Endothelial cell of umbilical vein (primary cell): ENCODE measurements around the gene SNX25. TPM values are rescaled to one million over a fixed set of nuclear protein-coding genes. Genes with fewer than 3 reads are reported as not detected.

ENCODE experiments used
- BruUV-seq: library from RNA; stranded (reverse); fragments of 400-500 nt; replicated peaks from 2 replicates; lab custom pipeline; 2021; lab: Mats Ljungman, UMichigan
- CTCF ChIA-PET: fragments of 300-600, 350-600 bp; sonication (Branson Sonifier 250); formaldehyde crosslinking; loops from one replicate; lab custom pipeline; 2021; ENCODE audit warnings: antibody characterized with exemption, inconsistent platforms; lab: Charles Lee
- POLR2A ChIA-PET: fragments of 300-600, 350-600 bp; sonication (Branson Sonifier 250); formaldehyde crosslinking; loops from one replicate; lab custom pipeline; 2021; ENCODE audit warnings: antibody characterized with exemption, inconsistent platforms; lab: Charles Lee
- DNase-seq: peaks from one replicate; pipeline ENCODE4 v3.0.0-alpha.2; 2011; ENCODE audit warnings: low read depth, low spot score
- FAIRE-seq: peaks from 2 replicates; lab custom pipeline; 2011; peaks lifted over from hg19 to GRCh38; lab: Jason Lieb, UNC
- H2AFZ ChIP-seq: 2 replicates; pipeline ENCODE4 v1.6.0; 2012; ENCODE audit warnings: low read depth, low read length, control low read depth, inconsistent platforms
- H3K27ac ChIP-seq: 2 replicates; pipeline ENCODE4 v1.5.1; 2011; ENCODE audit warnings: low read depth, mild to moderate bottlenecking, control low read depth, low read length, moderate library complexity; ENCODE audit not compliant: insufficient read depth
- H3K27me3 ChIP-seq, 2 experiments: 2 replicates each; pipeline versions ENCODE4 v1.6.0 to v1.6.1; 2011; ENCODE audit warnings: low read length in 2 of 2, mixed read lengths in 1 of 2; ENCODE audit not compliant: control insufficient read depth in 2 of 2, insufficient read depth in 2 of 2
- H3K36me3 ChIP-seq, 2 experiments: 2 replicates in 1 of 2; 3 replicates in 1 of 2; pipeline ENCODE4 v1.5.1; 2011; ENCODE audit warnings: low read length in 2 of 2, mild to moderate bottlenecking in 1 of 2, moderate library complexity in 1 of 2; ENCODE audit not compliant: control insufficient read depth in 2 of 2, insufficient read depth in 2 of 2; ENCODE audit errors: extremely low read depth in 1 of 2
- H3K4me1 ChIP-seq: 3 replicates; pipeline ENCODE4 v1.5.1; 2011; ENCODE audit warnings: mild to moderate bottlenecking, low read length; ENCODE audit not compliant: control insufficient read depth, insufficient read depth; ENCODE audit errors: extremely low read depth
- H3K4me2 ChIP-seq: 2 replicates; pipeline ENCODE4 v1.6.1; 2011; ENCODE audit warnings: low read length, control low read depth, mixed read lengths; ENCODE audit not compliant: insufficient read depth
- H3K4me3 ChIP-seq, 3 experiments: fragments of 200-600 bp in 1 of 3; sonication (generic), shearing (Covaris generic) in 1 of 3; replicated peaks in 1 of 3; 2 replicates each; pipeline ENCODE4 v1.5.1; 2011 to 2016; ENCODE audit warnings: control low read depth in 3 of 3, low read length in 3 of 3, mild to moderate bottlenecking in 2 of 3, inconsistent platforms in 1 of 3, low read depth in 1 of 3, moderate library complexity in 1 of 3; ENCODE audit not compliant: insufficient read depth in 1 of 3
- H3K79me2 ChIP-seq: 2 replicates; pipeline ENCODE4 v1.6.0; 2012; ENCODE audit warnings: low read length, inconsistent platforms; ENCODE audit not compliant: control insufficient read depth, insufficient read depth
- H3K9ac ChIP-seq: replicated peaks from 2 replicates; pipeline ENCODE3; 2011; ENCODE audit warnings: low read length, control low read depth; ENCODE audit not compliant: insufficient read depth; ENCODE audit errors: extremely low read depth
- H3K9me1 ChIP-seq: replicated peaks from 3 replicates; pipeline ENCODE4 v1.6.0; 2011; ENCODE audit warnings: mild to moderate bottlenecking, low read length; ENCODE audit not compliant: control insufficient read depth, insufficient read depth; ENCODE audit errors: extremely low read depth
- H3K9me3 ChIP-seq: replicated peaks from 2 replicates; pipeline ENCODE4 v1.5.1; 2012; ENCODE audit warnings: low read length, inconsistent platforms; ENCODE audit not compliant: control insufficient read depth, insufficient read depth
- H4K20me1 ChIP-seq: replicated peaks from 2 replicates; pipeline ENCODE3; 2011; ENCODE audit warnings: mild to moderate bottlenecking, low read length; ENCODE audit not compliant: control insufficient read depth, insufficient read depth; ENCODE audit errors: extremely low read depth
- EZH2 ChIP-seq: IDR thresholded peaks from 2 replicates; pipeline ENCODE4 v1.6.1; 2012; ENCODE audit warnings: borderline replicate concordance, low read depth, mild to moderate bottlenecking, moderate library complexity, low read length, inconsistent platforms; ENCODE audit not compliant: severe bottlenecking
- FOS ChIP-seq: IDR thresholded peaks from 2 replicates; pipeline ENCODE4 v1.6.1; 2011; ENCODE audit warnings: mild to moderate bottlenecking, low read length, moderate library complexity, borderline replicate concordance; ENCODE audit not compliant: insufficient read depth
- GATA2 ChIP-seq: IDR thresholded peaks from 2 replicates; pipeline ENCODE4 v1.7.0; 2011; ENCODE audit warnings: low read depth, mild to moderate bottlenecking, moderate library complexity, mixed read lengths, low read length; ENCODE audit not compliant: insufficient read length, insufficient read depth
- JUN ChIP-seq: IDR thresholded peaks from 2 replicates; pipeline ENCODE4 v1.6.1; 2011; ENCODE audit warnings: borderline replicate concordance, low read depth; ENCODE audit not compliant: insufficient read length, insufficient read depth
- MYC ChIP-seq: IDR thresholded peaks from one replicate; pipeline ENCODE4 v1.6.1; 2011; ENCODE audit warnings: mild to moderate bottlenecking, low read depth, low read length
- POLR2A ChIP-seq: IDR thresholded peaks from 2 replicates; pipeline ENCODE4 v1.6.1; 2012; ENCODE audit warnings: low read depth, mild to moderate bottlenecking, control low read depth, low read length
- POLR2AphosphoS5 ChIP-seq: IDR thresholded peaks from 2 replicates; pipeline ENCODE4 v1.6.1; 2012; ENCODE audit warnings: low read depth, mild to moderate bottlenecking, control low read depth, low read length, moderate library complexity; ENCODE audit not compliant: insufficient read depth
- dilution Hi-C: fragments of 300-500 bp; cut with MboI; formaldehyde crosslinking; loops from one replicate; pipeline ENCODE4 v1.15.0; 2019; ENCODE audit warnings: low sequenced_read_pairs; ENCODE audit not compliant: extremely low pct_ligation_motif_present
- intact Hi-C: fragments of 100-400 bp; cut with micrococcal nuclease; formaldehyde crosslinking; loops from one replicate; pipeline ENCODE4 v1.10.0; 2022
- polyA plus RNA-seq, 4 experiments: library from polyadenylated mRNA; depleted of rRNA in 3 of 4; stranded (reverse) in 3 of 4; unstranded in 1 of 4; fragments of >200 nt; gene quantifications; 2 replicates each; pipeline versions ENCODE4 v1.2.1 to v1.2.3, GENCODE V29; 2011 to 2012; ENCODE audit warnings: missing spikeins in 1 of 4
- total RNA-seq: library from RNA; stranded (reverse); gene quantifications from 2 replicates; pipeline ENCODE4 v1.2.3, GENCODE V29; 2021
- TF ChIP-seq, protein P1 (sequence below): IDR thresholded peaks from 2 replicates; pipeline ENCODE4 v1.6.1; 2011; ENCODE audit not compliant: insufficient read depth, insufficient read length
- TF ChIP-seq, protein P2 (sequence below), 2 donors: IDR thresholded peaks; 1 replicate in 1 of 2; 2 replicates in 1 of 2; pipeline ENCODE4 v1.5.1; 2011; ENCODE audit warnings: low read length in 2 of 2, mild to moderate bottlenecking in 2 of 2, moderate library complexity in 2 of 2, control low read depth in 1 of 2, inconsistent platforms in 1 of 2, low read depth in 1 of 2; ENCODE audit not compliant: insufficient read depth in 1 of 2; ENCODE audit errors: extremely low read depth in 1 of 2

Gene SNX25
- total and polyA plus RNA-seq, 2 donors (not counting 3 experiments of a cell fraction or from before 2014, with no cell fraction given), result 6.6 to 16.1 TPM

DNA sequence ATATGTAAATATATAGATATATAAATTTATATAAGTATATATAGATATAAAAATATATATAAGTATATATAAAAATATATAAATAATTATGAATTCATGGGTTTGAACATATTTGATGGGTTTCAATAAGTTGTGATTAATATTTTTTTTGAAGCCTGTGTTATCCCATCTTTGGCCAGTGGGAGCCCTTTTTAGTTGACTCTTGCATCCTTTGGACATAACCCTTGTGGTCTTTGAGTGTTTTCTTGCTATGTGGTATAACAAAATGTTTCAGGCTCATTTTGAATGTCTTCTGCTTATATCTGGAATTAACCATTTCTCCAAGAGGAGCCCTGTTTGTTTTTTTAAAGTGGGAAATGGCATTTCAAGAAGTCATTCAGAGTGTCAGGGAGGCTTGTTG, 15.2 kb downstream of the SNX25 start:
- no peaks in the 10 kb centered on the region for H3K9me3 ChIP-seq
- peak; percentile 21 for FAIRE-seq
- POLR2A ChIA-PET, result no interaction called here
- H3K79me2 ChIP-seq, result peaks cover 43% of the 10 kb centered on the region
- H3K4me1 ChIP-seq, result peaks cover 2% of the 10 kb centered on the region
- TF ChIP-seq GATA2 (no peak), EZH2 (no peak), MYC (no peak), JUN (no peak), FOS (no peak), POLR2A (no peak), POLR2AphosphoS5 (no peak)
- TF ChIP-seq, protein P1, sequence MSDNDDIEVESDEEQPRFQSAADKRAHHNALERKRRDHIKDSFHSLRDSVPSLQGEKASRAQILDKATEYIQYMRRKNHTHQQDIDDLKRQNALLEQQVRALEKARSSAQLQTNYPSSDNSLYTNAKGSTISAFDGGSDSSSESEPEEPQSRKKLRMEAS, result no peak
- TF ChIP-seq, protein P2, sequence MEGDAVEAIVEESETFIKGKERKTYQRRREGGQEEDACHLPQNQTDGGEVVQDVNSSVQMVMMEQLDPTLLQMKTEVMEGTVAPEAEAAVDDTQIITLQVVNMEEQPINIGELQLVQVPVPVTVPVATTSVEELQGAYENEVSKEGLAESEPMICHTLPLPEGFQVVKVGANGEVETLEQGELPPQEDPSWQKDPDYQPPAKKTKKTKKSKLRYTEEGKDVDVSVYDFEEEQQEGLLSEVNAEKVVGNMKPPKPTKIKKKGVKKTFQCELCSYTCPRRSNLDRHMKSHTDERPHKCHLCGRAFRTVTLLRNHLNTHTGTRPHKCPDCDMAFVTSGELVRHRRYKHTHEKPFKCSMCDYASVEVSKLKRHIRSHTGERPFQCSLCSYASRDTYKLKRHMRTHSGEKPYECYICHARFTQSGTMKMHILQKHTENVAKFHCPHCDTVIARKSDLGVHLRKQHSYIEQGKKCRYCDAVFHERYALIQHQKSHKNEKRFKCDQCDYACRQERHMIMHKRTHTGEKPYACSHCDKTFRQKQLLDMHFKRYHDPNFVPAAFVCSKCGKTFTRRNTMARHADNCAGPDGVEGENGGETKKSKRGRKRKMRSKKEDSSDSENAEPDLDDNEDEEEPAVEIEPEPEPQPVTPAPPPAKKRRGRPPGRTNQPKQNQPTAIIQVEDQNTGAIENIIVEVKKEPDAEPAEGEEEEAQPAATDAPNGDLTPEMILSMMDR (IDR thresholded peaks at IDR 0.05; ENCODE audit: extremely low read depth in 1 of 2, insufficient read depth in 1 of 2, low read depth in 1 of 2, low read length in 2 of 2), result no peak
- no peak overlapping the region for H2AFZ ChIP-seq
- no peaks in the 10 kb centered on the region for H4K20me1 ChIP-seq
- H3K27me3 ChIP-seq, result no peaks in the 10 kb centered on the region
- no TSS peak for BruUV-seq
- H3K9ac ChIP-seq, result no peak overlapping the region
- intact Hi-C loops, result no loop called here
- CTCF ChIA-PET, result no interaction called here
- no peak overlapping the region for H3K27ac ChIP-seq
- dilution Hi-C loops, result no loop called here
- H3K9me1 ChIP-seq, result no peaks in the 10 kb centered on the region
- no peak for DNase-seq
- H3K4me2 ChIP-seq, result no peak overlapping the region
- no peak overlapping the region for H3K4me3 ChIP-seq
- peaks cover 0 to 4% of the 10 kb centered on the region in 2 experiments for H3K36me3 ChIP-seq
